Muscle of leg (tissue), 11 donors: ENCODE results near the gene TIMM10B. TPM values are rescaled to one million over a fixed set of nuclear protein-coding genes. Genes with fewer than 3 reads are reported as not detected.

Source experiments
- DNase-seq: peaks from one replicate; pipeline ENCODE4 v3.0.0; 2013
- H3K27ac ChIP-seq: one replicate; pipeline ENCODE4 v1.5.1; 2013; ENCODE audit warnings: mild to moderate bottlenecking, low read length, control low read depth
- H3K27me3 ChIP-seq: one replicate; pipeline ENCODE4 v1.6.1; 2013; ENCODE audit warnings: low read length; ENCODE audit not compliant: control insufficient read depth, insufficient read depth
- H3K36me3 ChIP-seq: one replicate; pipeline ENCODE4 v1.6.1; 2013; ENCODE audit warnings: low read length; ENCODE audit not compliant: control insufficient read depth, insufficient read depth
- H3K4me1 ChIP-seq: one replicate; pipeline ENCODE4 v1.6.1; 2013; ENCODE audit warnings: low read length; ENCODE audit not compliant: control insufficient read depth, insufficient read depth
- H3K4me3 ChIP-seq: one replicate; pipeline ENCODE4 v1.5.1; 2013; ENCODE audit warnings: low read length, control low read depth
- H3K9me3 ChIP-seq: replicated peaks from 2 replicates; pipeline ENCODE4 v1.6.1; 2013; ENCODE audit warnings: low read depth, low read length; ENCODE audit not compliant: control insufficient read depth
- WGBS: methylation state at CpG from one replicate; pipeline ENCODE4 v1.1.5; 2013; ENCODE audit warnings: missing lambda C conversion rate; ENCODE audit not compliant: insufficient coverage; 5-methylcytosine and 5-hydroxymethylcytosine counted together
- polyA plus RNA-seq, 8 donors: library from polyadenylated mRNA; unstranded; fragments of 120-200 nt; gene quantifications; one replicate each; pipeline versions ENCODE4 v1.2.1 to v1.2.3, GENCODE V29; 2013; ENCODE audit warnings: inconsistent platforms in 1 of 8, low replicate concordance in 1 of 8; ENCODE audit not compliant: insufficient read length in 8 of 8, insufficient read depth in 1 of 8
- total RNA-seq: library from RNA; stranded (reverse); fragments of 120-200 nt; gene quantifications from one replicate; pipeline ENCODE4 v1.2.4, GENCODE V29; 2013

Gene TIMM10B
- total and polyA plus RNA-seq, 9 donors: 16.1 to 23.9 (median 17.7) TPM

- no peaks in the 10 kb centered on the region for H3K9me3 ChIP-seq
- 18% methylated on average over 5 of the region's 5 CpGs for WGBS
- H3K4me1 ChIP-seq: no peaks in the 10 kb centered on the region
- peak; percentile 48 for DNase-seq
- peaks cover 11% of the 10 kb centered on the region for H3K36me3 ChIP-seq
- no peak overlapping the region for H3K4me3 ChIP-seq
- no peaks in the 10 kb centered on the region for H3K27me3 ChIP-seq
- H3K27ac ChIP-seq: no peak overlapping the region
Measured at GRCh38 chr11:6443269-6444003, 37.9 kb upstream of the TIMM10B start.

- H3K27me3 ChIP-seq: no peaks in the 10 kb centered on the region
- WGBS: no CpG with 5 or more reads among the region's 3 CpGs
- H3K9me3 ChIP-seq: no peaks in the 10 kb centered on the region
- H3K36me3 ChIP-seq: peaks cover 54% of the 10 kb centered on the region
- H3K4me1 ChIP-seq: no peaks in the 10 kb centered on the region
- DNase-seq: no peak
- no peak overlapping the region for H3K4me3 ChIP-seq
- H3K27ac ChIP-seq: no peak overlapping the region
Measured at GRCh38 chr11:6448574-6448973, 32.7 kb upstream of the TIMM10B start.

GRCh38 chr11:6452219-6452618, 29.1 kb upstream of the TIMM10B start:
- DNase-seq: no peak
- H3K27me3 ChIP-seq: no peaks in the 10 kb centered on the region
- no peaks in the 10 kb centered on the region for H3K9me3 ChIP-seq
- peaks cover 90% of the 10 kb centered on the region for H3K36me3 ChIP-seq
- no peak overlapping the region for H3K4me3 ChIP-seq
- no peaks in the 10 kb centered on the region for H3K4me1 ChIP-seq
- H3K27ac ChIP-seq: no peak overlapping the region
- 75% methylated on average over 3 of the region's 3 CpGs for WGBS

DNA sequence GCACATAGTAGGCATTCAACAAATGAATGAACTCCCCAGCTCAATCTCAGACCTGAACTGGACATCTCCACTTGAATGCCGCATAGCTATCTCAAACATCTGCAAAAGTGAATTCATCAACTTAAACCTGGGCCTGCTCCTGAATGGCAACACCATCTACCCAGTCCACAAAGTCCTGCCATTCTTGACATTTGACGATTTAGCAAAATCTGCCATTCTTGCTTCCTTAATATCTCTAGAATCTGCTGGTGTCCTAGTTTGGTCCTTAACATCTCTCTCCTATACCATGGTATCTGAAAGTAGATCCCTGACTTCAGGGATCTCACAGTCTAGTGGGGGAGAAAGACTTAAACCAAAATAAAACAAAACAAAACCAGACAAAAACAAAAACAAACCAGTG, 28.1 kb upstream of the TIMM10B start:
- Histone ChIP-seq H3K27ac (no peak overlapping the region), H3K4me3 (no peak overlapping the region), H3K4me1 (no peaks in the 10 kb centered on the region), H3K27me3 (no peaks in the 10 kb centered on the region), H3K36me3 (peaks cover 90% of the 10 kb centered on the region), H3K9me3 (no peaks in the 10 kb centered on the region)
- WGBS: 100% methylated on average over 1 of the region's 2 CpGs
- DNase-seq: no peak

GRCh38 chr11:6455070-6455469, 26.2 kb upstream of the TIMM10B start:
- 83% methylated on average over 1 of the region's 2 CpGs for WGBS
- Histone ChIP-seq H3K27me3 (no peaks in the 10 kb centered on the region), H3K4me1 (no peaks in the 10 kb centered on the region), H3K9me3 (no peaks in the 10 kb centered on the region), H3K36me3 (peaks cover 84% of the 10 kb centered on the region), H3K27ac (no peak overlapping the region), H3K4me3 (no peak overlapping the region)
- DNase-seq: no peak

DNA sequence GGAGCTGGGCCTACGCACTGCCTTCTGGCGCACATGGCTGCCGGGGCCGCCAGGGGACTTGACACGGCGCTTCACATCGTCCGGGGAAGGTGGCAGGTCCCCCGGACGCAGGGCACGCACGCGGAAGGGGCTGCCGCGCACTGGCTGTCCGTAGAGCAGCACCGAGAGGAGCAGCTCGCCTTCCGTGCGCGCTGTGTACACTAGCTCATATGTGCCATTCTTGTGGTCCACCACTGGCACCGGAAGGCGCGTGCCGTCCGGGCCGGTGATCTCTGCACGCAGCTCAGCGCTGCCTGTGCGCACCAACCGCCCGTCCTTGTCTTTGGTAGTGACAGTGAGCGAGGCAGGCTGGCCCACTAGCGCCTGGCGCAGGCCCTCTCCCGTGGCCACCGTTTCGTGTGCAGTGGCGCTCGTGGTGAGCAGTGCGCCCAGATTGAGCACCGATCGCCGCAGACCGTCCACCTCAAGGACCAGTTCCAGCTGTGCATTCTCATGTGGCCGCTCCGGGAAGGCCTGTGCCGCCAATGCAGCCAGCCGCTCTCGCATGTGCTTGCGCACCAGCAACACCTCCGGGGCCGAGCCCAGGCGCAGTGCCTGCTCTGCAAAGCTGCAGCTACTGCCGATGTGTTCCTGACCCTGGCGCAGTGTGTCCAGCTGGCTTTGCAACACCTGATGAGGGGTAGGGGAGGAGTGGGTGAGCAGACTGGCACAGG, 24.8 kb upstream of the TIMM10B start:
- H3K36me3 ChIP-seq: peaks cover 76% of the 10 kb centered on the region
- H3K9me3 ChIP-seq: no peaks in the 10 kb centered on the region
- no peaks in the 10 kb centered on the region for H3K27me3 ChIP-seq
- no peak for DNase-seq
- WGBS: 97% methylated on average over 56 of the region's 56 CpGs
- no peaks in the 10 kb centered on the region for H3K4me1 ChIP-seq
- H3K4me3 ChIP-seq: no peak overlapping the region
- H3K27ac ChIP-seq: no peak overlapping the region

- no peak overlapping the region for H3K27ac ChIP-seq
- whole genome bisulfite sequencing: 91% methylated on average over 19 of the region's 26 CpGs
Measured at GRCh38 chr11:6457581-6458320, 23.6 kb upstream of the TIMM10B start.

GRCh38 chr11:6458352-6459098, 22.8 kb upstream of the TIMM10B start:
- Histone ChIP-seq H3K9me3 (no peaks in the 10 kb centered on the region), H3K36me3 (peaks cover 65% of the 10 kb centered on the region), H3K4me3 (no peak overlapping the region), H3K27ac (no peak overlapping the region), H3K27me3 (no peaks in the 10 kb centered on the region), H3K4me1 (no peaks in the 10 kb centered on the region)
- no peak for DNase-seq
- 91% methylated on average over 1 of the region's 2 CpGs for WGBS

More at GRCh38 chr11:6457581-6458320, 23.6 kb upstream of the TIMM10B start:
- no peak for DNase-seq
- H3K4me3 ChIP-seq: no peak overlapping the region
- peaks cover 66% of the 10 kb centered on the region for H3K36me3 ChIP-seq
- H3K4me1 ChIP-seq: no peaks in the 10 kb centered on the region
- H3K9me3 ChIP-seq: no peaks in the 10 kb centered on the region
- H3K27me3 ChIP-seq: no peaks in the 10 kb centered on the region

GRCh38 chr11:6459099-6459450, 22.2 kb upstream of the TIMM10B start:
- no CpG with 5 or more reads among the region's 1 CpG for WGBS
- Histone ChIP-seq H3K36me3 (peaks cover 66% of the 10 kb centered on the region), H3K27ac (no peak overlapping the region), H3K4me3 (no peak overlapping the region), H3K9me3 (no peaks in the 10 kb centered on the region), H3K27me3 (no peaks in the 10 kb centered on the region), H3K4me1 (no peaks in the 10 kb centered on the region)
- DNase-seq: no peak
